Right atrium auricular region (tissue), 2 donors: Measurements from ENCODE around the gene TBC1D3L. TPM values are rescaled to one million over a fixed set of nuclear protein-coding genes. Genes with fewer than 3 reads are reported as not detected.
"Not testable (repeated sequence)": the region's sequence is repeated elsewhere in the genome, so short reads cannot be mapped to it uniquely, and the experiment has no call there.

Experiments
- DNase-seq: peaks from one replicate; pipeline ENCODE4 v3.0.0-alpha.2; 2019; ENCODE audit warnings: low spot score
- H3K27ac ChIP-seq, 2 donors: fragments of 200-600 bp; sonication (generic); 1 replicate in 1 of 2; 2 replicates in 1 of 2; pipeline ENCODE4 v1.5.1; 2016 to 2019
- H3K27me3 ChIP-seq, 2 donors: fragments of 200-600 bp; sonication (generic); one replicate each; pipeline versions ENCODE4 v1.5.1 to v1.6.0; 2017 to 2019
- H3K36me3 ChIP-seq: fragments of 200-600 bp; sonication (generic); one replicate; pipeline ENCODE4 v1.5.1; 2016
- H3K4me1 ChIP-seq, 2 donors: fragments of 200-600 bp; sonication (generic); one replicate each; pipeline versions ENCODE4 v1.5.1 to v1.6.0; 2017 to 2019
- H3K4me3 ChIP-seq, 2 donors: fragments of 200-600 bp; sonication (generic); 1 replicate in 1 of 2; 2 replicates in 1 of 2; pipeline ENCODE4 v1.5.1; 2017 to 2019; ENCODE audit warnings: mild to moderate bottlenecking in 1 of 2, moderate library complexity in 1 of 2
- H3K9me3 ChIP-seq, 2 donors: fragments of 200-600 bp; sonication (generic); one replicate each; pipeline ENCODE4 v1.5.1; 2019
- total RNA-seq, 2 donors: library from RNA; depleted of rRNA; stranded (reverse); fragments of >200 nt; gene quantifications; one replicate each; pipeline ENCODE4 v1.1.0, GENCODE V29; 2016

Gene TBC1D3L
- 1 to 10 TPM; 3.7 to 6.6 TPM for total RNA-seq

- not testable (repeated sequence) for H3K27ac ChIP-seq, H3K36me3 ChIP-seq, DNase-seq, H3K4me3 ChIP-seq, H3K27me3 ChIP-seq, H3K4me1 ChIP-seq, H3K9me3 ChIP-seq
These were observed at the start of gene TBC1D3L for GRCh38 chr17:37988960-37989359. TBC1D3L (minus strand) TSS chr17:37989060; CDS start chr17:37987520, 1,540 bp downstream.

- H3K4me1 ChIP-seq, H3K4me3 ChIP-seq, H3K9me3 ChIP-seq, DNase-seq, H3K27me3 ChIP-seq, H3K27ac ChIP-seq, H3K36me3 ChIP-seq: not testable (repeated sequence)
These were observed 14.8 kb upstream of the TBC1D3L start, which contains the start of gene TBC1D3D for GRCh38 chr17:38003676-38004075. TBC1D3D (plus strand) TSS chr17:38003976; CDS start chr17:38005561, 1,585 bp downstream.

Other genes starting within 250 kb of the TBC1D3L start
- not detected for gene HNF1B, start 244.0 kb downstream of the TBC1D3L start, total RNA-seq
- gene TBC1D3K, start 64.6 kb downstream of the TBC1D3L start, total RNA-seq, result not detected
- gene TBC1D3D, start 14.9 kb upstream of the TBC1D3L start, total RNA-seq, result not detected
- gene TBC1D3C, start 79.6 kb upstream of the TBC1D3L start, total RNA-seq, result not detected
- not detected for gene TBC1D3E, start 138.9 kb upstream of the TBC1D3L start, total RNA-seq
- gene TBC1D3, start 203.5 kb upstream of the TBC1D3L start, total RNA-seq, result not detected